DOHH2 (cell line): Measurements from ENCODE around the gene CACNA1E.

Experiments used
- H3F3A ChIP-seq: fragments of 200-600 bp; sonication (generic), shearing (Covaris generic); 2 replicates; pipeline ENCODE4 v1.6.0; 2016; ENCODE audit warnings: antibody characterized with exemption, mild to moderate bottlenecking; ENCODE audit not compliant: control insufficient read depth, insufficient read depth
- H3K27ac ChIP-seq: fragments of 200-600 bp; sonication (generic); 2 replicates; pipeline ENCODE4 v1.5.1; 2014; ENCODE audit warnings: low read depth, mild to moderate bottlenecking, low read length, moderate library complexity
- H3K27me3 ChIP-seq: fragments of 200-600 bp; sonication (generic); 2 replicates; pipeline ENCODE4 v1.6.1; 2014; ENCODE audit warnings: mild to moderate bottlenecking, low read length, mixed read lengths; ENCODE audit not compliant: control insufficient read depth
- H3K36me3 ChIP-seq: fragments of 200-600 bp; sonication (generic); 2 replicates; pipeline ENCODE4 v1.6.1; 2014; ENCODE audit warnings: mild to moderate bottlenecking, low read length, moderate library complexity, mixed read lengths; ENCODE audit not compliant: control insufficient read depth
- H3K4me1 ChIP-seq: fragments of 200-600 bp; sonication (generic); 2 replicates; pipeline ENCODE4 v1.6.1; 2014; ENCODE audit warnings: mild to moderate bottlenecking, low read length, mixed read lengths; ENCODE audit not compliant: control insufficient read depth
- H3K4me2 ChIP-seq: fragments of 200-600 bp; sonication (generic); 2 replicates; pipeline ENCODE4 v1.6.0; 2014; ENCODE audit warnings: mild to moderate bottlenecking, low read length, moderate library complexity
- H3K4me3 ChIP-seq: fragments of 200-600 bp; sonication (generic); 2 replicates; pipeline ENCODE4 v1.5.1; 2014; ENCODE audit warnings: mild to moderate bottlenecking, low read length, mixed read lengths
- H3K79me2 ChIP-seq: fragments of 200-600 bp; sonication (generic); 2 replicates; pipeline ENCODE4 v1.6.1; 2014; ENCODE audit warnings: mild to moderate bottlenecking, low read length, mixed read lengths; ENCODE audit not compliant: control insufficient read depth
- H3K9me2 ChIP-seq: fragments of 200-600 bp; sonication (generic); replicated peaks from 2 replicates; pipeline ENCODE4 v1.6.1; 2014; ENCODE audit warnings: mild to moderate bottlenecking, low read length, mixed read lengths; ENCODE audit not compliant: control insufficient read depth
- H3K9me3 ChIP-seq: fragments of 200-600 bp; sonication (generic); 2 replicates; pipeline ENCODE4 v1.6.1; 2014; ENCODE audit warnings: antibody characterized with exemption, low read length, mixed read lengths; ENCODE audit not compliant: control insufficient read depth, insufficient read depth
- H4K20me1 ChIP-seq: fragments of 200-600 bp; sonication (generic); 2 replicates; pipeline ENCODE4 v1.6.0; 2014; ENCODE audit warnings: low read depth, mild to moderate bottlenecking, antibody characterized with exemption, low read length, moderate library complexity; ENCODE audit not compliant: control insufficient read depth, insufficient read depth
- CTCF ChIP-seq: fragments of 200-600 bp; sonication (generic); IDR thresholded peaks from one replicate; pipeline ENCODE4 v1.5.1; 2014; ENCODE audit warnings: antibody characterized with exemption, mild to moderate bottlenecking, low read depth, low read length; ENCODE audit not compliant: poor library complexity, severe bottlenecking
- EZH2phosphoT487 ChIP-seq: fragments of 200-600 bp; sonication (generic); IDR thresholded peaks from 2 replicates; pipeline ENCODE4 v1.6.1; 2017; ENCODE audit warnings: borderline replicate concordance, mild to moderate bottlenecking, antibody characterized with exemption, low read length, moderate library complexity, mixed read lengths

Gene CACNA1E

GRCh38 chr1:181783208-181783607 lies 299.9 kb downstream of the CACNA1E start:
- no peaks in the 10 kb centered on the region for H3K27me3 ChIP-seq
- H3F3A ChIP-seq: no peaks in the 10 kb centered on the region
- H3K4me1 ChIP-seq: no peaks in the 10 kb centered on the region
- H3K9me2 ChIP-seq: no peaks in the 10 kb centered on the region
- H3K36me3 ChIP-seq: no peaks in the 10 kb centered on the region
- H3K27ac ChIP-seq: no peak overlapping the region
- TF ChIP-seq EZH2phosphoT487: no peak
- no peak for TF ChIP-seq CTCF
- no peaks in the 10 kb centered on the region for H3K79me2 ChIP-seq
- H4K20me1 ChIP-seq: no peaks in the 10 kb centered on the region
- H3K4me2 ChIP-seq: no peak overlapping the region
- no peak overlapping the region for H3K4me3 ChIP-seq
- no peaks in the 10 kb centered on the region for H3K9me3 ChIP-seq

- no peak for TF ChIP-seq CTCF
- no peak for TF ChIP-seq EZH2phosphoT487
- H3K9me3 ChIP-seq: no peaks in the 10 kb centered on the region
- H3F3A ChIP-seq: no peaks in the 10 kb centered on the region
- no peak overlapping the region for H3K27ac ChIP-seq
- H3K4me2 ChIP-seq: no peak overlapping the region
- H3K79me2 ChIP-seq: no peaks in the 10 kb centered on the region
- no peak overlapping the region for H3K4me3 ChIP-seq
- no peaks in the 10 kb centered on the region for H3K36me3 ChIP-seq
- no peaks in the 10 kb centered on the region for H4K20me1 ChIP-seq
- no peaks in the 10 kb centered on the region for H3K4me1 ChIP-seq
- no peaks in the 10 kb centered on the region for H3K27me3 ChIP-seq
- no peaks in the 10 kb centered on the region for H3K9me2 ChIP-seq
Observed at GRCh38 chr1:181784039-181784683, 300.8 kb downstream of the CACNA1E start.

- Histone ChIP-seq H3K4me2 (no peak overlapping the region), H3K4me3 (no peak overlapping the region), H3F3A (no peaks in the 10 kb centered on the region), H3K9me2 (no peaks in the 10 kb centered on the region), H3K27me3 (no peaks in the 10 kb centered on the region), H3K27ac (no peak overlapping the region), H3K4me1 (no peaks in the 10 kb centered on the region), H3K9me3 (no peaks in the 10 kb centered on the region), H3K36me3 (no peaks in the 10 kb centered on the region), H3K79me2 (no peaks in the 10 kb centered on the region), H4K20me1 (no peaks in the 10 kb centered on the region)
- TF ChIP-seq CTCF: no peak
- no peak for TF ChIP-seq EZH2phosphoT487
Observed at GRCh38 chr1:181789395-181789794, 306.1 kb downstream of the CACNA1E start.

GRCh38 chr1:181791721-181792120 lies 308.4 kb downstream of the CACNA1E start:
- no peaks in the 10 kb centered on the region for H3K79me2 ChIP-seq
- H3K4me3 ChIP-seq: no peak overlapping the region
- TF ChIP-seq EZH2phosphoT487 (no peak), CTCF (no peak)
- H4K20me1 ChIP-seq: no peaks in the 10 kb centered on the region
- no peaks in the 10 kb centered on the region for H3K4me1 ChIP-seq
- H3K9me3 ChIP-seq: no peaks in the 10 kb centered on the region
- no peak overlapping the region for H3K4me2 ChIP-seq
- no peak overlapping the region for H3K27ac ChIP-seq
- no peaks in the 10 kb centered on the region for H3K27me3 ChIP-seq
- no peaks in the 10 kb centered on the region for H3K9me2 ChIP-seq
- no peaks in the 10 kb centered on the region for H3F3A ChIP-seq
- no peaks in the 10 kb centered on the region for H3K36me3 ChIP-seq
